ENCODE measurements around the gene NEIL3.
"Not testable (repeated sequence)": the region's sequence is repeated elsewhere in the genome, so short reads cannot be mapped to it uniquely, and the experiment has no call there.

The NEIL3 gene

GRCh38 chr4:177302371-177303100 lies 7.1 kb upstream of the NEIL3 start:
- no peak overlapping the region for H3K27ac ChIP-seq
- no peak for TF ChIP-seq CTCF (conservative IDR thresholded peaks at IDR 0.05)
- no peak for TF ChIP-seq ZFX (IDR thresholded peaks at IDR 0.05)

GRCh38 chr4:177304094-177304493 lies 5.6 kb upstream of the NEIL3 start:
- no peak overlapping the region for H3K27ac ChIP-seq
- TF ChIP-seq CTCF (conservative IDR thresholded peaks at IDR 0.05) (no peak), ZFX (IDR thresholded peaks at IDR 0.05) (no peak)

- not testable (repeated sequence) for H3K27ac ChIP-seq
These were observed 4.8 kb upstream of the NEIL3 start for GRCh38 chr4:177304864-177305263.

- H3K27ac ChIP-seq = no peak overlapping the region
- TF ChIP-seq ZFX (IDR thresholded peaks at IDR 0.05) = no peak
- TF ChIP-seq CTCF (conservative IDR thresholded peaks at IDR 0.05) = no peak
These were observed 1.5 kb upstream of the NEIL3 start for GRCh38 chr4:177308125-177308524.

GRCh38 chr4:177308847-177309521 lies 690 bp upstream of the NEIL3 start:
- no peak for TF ChIP-seq ZFX (IDR thresholded peaks at IDR 0.05)
- no peak for TF ChIP-seq CTCF (conservative IDR thresholded peaks at IDR 0.05)
- no peak overlapping the region for H3K27ac ChIP-seq

- H3K27ac ChIP-seq = no peak overlapping the region
These were observed 1.9 kb downstream of the NEIL3 start for GRCh38 chr4:177311589-177311988.

GRCh38 chr4:177313263-177313662 lies 3.6 kb downstream of the NEIL3 start:
- H3K27ac ChIP-seq = no peak overlapping the region
- no peak for TF ChIP-seq ZFX (IDR thresholded peaks at IDR 0.05)
- TF ChIP-seq CTCF (conservative IDR thresholded peaks at IDR 0.05) = no peak

More at GRCh38 chr4:177311589-177311988, 1.9 kb downstream of the NEIL3 start:
- TF ChIP-seq ZFX (IDR thresholded peaks at IDR 0.05) (no peak), CTCF (conservative IDR thresholded peaks at IDR 0.05) (no peak)
